Measurements from ENCODE around the gene OSBPL2. TPM values are rescaled to one million over a fixed set of nuclear protein-coding genes. Genes with fewer than 3 reads are reported as not detected.

Gene OSBPL2
- total and polyA plus RNA-seq, 2 experiments from 2014 or later, result 16.6 to 31.2 TPM

- peaks cover 12% of the 10 kb centered on the region for H3K4me1 ChIP-seq (ENCODE audit: insufficient read depth)
- peaks cover 41% of the 10 kb centered on the region for H3K27me3 ChIP-seq (ENCODE audit: insufficient read depth)
- no peak overlapping the region for H3K4me2 ChIP-seq
- DNase-seq (ENCODE audit: low spot score) (no peak), ATAC-seq (no peak)
- no peaks in the 10 kb centered on the region for H3F3A ChIP-seq (replicated peaks; ENCODE audit: low read depth)
- H3K9me2 ChIP-seq (ENCODE audit: insufficient read depth), result no peaks in the 10 kb centered on the region
- Mint-ChIP-seq H3K27ac (no peak overlapping the region), H3K4me1 (peaks cover 21% of the 10 kb centered on the region), H3K9me3 (no peaks in the 10 kb centered on the region), H3K27me3 (ENCODE audit: insufficient read depth, low read depth, poor library complexity) (peaks cover 33% of the 10 kb centered on the region), H3K4me3 (no peak overlapping the region), H3K36me3 (ENCODE audit: low read depth) (no peaks in the 10 kb centered on the region; the same call in 2 of the 3 replicates)
- TF ChIP-seq CREB1 (CRISPR knock-in tag; IDR thresholded peaks at IDR 0.05; ENCODE audit: low read depth), result no peak
- TF ChIP-seq, protein P1, sequence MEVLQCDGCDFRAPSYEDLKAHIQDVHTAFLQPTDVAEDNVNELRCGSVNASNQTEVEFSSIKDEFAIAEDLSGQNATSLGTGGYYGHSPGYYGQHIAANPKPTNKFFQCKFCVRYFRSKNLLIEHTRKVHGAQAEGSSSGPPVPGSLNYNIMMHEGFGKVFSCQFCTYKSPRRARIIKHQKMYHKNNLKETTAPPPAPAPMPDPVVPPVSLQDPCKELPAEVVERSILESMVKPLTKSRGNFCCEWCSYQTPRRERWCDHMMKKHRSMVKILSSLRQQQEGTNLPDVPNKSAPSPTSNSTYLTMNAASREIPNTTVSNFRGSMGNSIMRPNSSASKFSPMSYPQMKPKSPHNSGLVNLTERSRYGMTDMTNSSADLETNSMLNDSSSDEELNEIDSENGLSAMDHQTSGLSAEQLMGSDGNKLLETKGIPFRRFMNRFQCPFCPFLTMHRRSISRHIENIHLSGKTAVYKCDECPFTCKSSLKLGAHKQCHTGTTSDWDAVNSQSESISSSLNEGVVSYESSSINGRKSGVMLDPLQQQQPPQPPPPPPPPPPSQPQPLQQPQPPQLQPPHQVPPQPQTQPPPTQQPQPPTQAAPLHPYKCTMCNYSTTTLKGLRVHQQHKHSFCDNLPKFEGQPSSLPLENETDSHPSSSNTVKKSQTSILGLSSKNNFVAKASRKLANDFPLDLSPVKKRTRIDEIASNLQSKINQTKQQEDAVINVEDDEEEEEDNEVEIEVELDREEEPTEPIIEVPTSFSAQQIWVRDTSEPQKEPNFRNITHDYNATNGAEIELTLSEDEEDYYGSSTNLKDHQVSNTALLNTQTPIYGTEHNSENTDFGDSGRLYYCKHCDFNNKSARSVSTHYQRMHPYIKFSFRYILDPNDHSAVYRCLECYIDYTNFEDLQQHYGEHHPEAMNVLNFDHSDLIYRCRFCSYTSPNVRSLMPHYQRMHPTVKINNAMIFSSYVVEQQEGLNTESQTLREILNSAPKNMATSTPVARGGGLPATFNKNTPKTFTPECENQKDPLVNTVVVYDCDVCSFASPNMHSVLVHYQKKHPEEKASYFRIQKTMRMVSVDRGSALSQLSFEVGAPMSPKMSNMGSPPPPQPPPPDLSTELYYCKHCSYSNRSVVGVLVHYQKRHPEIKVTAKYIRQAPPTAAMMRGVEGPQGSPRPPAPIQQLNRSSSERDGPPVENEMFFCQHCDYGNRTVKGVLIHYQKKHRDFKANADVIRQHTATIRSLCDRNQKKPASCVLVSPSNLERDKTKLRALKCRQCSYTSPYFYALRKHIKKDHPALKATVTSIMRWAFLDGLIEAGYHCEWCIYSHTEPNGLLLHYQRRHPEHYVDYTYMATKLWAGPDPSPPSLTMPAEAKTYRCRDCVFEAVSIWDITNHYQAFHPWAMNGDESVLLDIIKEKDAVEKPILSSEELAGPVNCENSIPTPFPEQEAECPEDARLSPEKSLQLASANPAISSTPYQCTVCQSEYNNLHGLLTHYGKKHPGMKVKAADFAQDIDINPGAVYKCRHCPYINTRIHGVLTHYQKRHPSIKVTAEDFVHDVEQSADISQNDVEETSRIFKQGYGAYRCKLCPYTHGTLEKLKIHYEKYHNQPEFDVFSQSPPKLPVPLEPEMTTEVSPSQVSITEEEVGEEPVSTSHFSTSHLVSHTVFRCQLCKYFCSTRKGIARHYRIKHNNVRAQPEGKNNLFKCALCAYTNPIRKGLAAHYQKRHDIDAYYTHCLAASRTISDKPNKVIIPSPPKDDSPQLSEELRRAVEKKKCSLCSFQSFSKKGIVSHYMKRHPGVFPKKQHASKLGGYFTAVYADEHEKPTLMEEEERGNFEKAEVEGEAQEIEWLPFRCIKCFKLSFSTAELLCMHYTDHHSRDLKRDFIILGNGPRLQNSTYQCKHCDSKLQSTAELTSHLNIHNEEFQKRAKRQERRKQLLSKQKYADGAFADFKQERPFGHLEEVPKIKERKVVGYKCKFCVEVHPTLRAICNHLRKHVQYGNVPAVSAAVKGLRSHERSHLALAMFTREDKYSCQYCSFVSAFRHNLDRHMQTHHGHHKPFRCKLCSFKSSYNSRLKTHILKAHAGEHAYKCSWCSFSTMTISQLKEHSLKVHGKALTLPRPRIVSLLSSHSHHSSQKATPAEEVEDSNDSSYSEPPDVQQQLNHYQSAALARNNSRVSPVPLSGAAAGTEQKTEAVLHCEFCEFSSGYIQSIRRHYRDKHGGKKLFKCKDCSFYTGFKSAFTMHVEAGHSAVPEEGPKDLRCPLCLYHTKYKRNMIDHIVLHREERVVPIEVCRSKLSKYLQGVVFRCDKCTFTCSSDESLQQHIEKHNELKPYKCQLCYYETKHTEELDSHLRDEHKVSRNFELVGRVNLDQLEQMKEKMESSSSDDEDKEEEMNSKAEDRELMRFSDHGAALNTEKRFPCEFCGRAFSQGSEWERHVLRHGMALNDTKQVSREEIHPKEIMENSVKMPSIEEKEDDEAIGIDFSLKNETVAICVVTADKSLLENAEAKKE (CRISPR knock-in tag; IDR thresholded peaks at IDR 0.05), result no peak
- no peak for TF ChIP-seq NANOG (IDR thresholded peaks at IDR 0.05; ENCODE audit: borderline replicate concordance)
- no peak for TF ChIP-seq POLR2AphosphoS5 (IDR thresholded peaks at IDR 0.05; ENCODE audit: low read depth)
- TF ChIP-seq, protein P2, sequence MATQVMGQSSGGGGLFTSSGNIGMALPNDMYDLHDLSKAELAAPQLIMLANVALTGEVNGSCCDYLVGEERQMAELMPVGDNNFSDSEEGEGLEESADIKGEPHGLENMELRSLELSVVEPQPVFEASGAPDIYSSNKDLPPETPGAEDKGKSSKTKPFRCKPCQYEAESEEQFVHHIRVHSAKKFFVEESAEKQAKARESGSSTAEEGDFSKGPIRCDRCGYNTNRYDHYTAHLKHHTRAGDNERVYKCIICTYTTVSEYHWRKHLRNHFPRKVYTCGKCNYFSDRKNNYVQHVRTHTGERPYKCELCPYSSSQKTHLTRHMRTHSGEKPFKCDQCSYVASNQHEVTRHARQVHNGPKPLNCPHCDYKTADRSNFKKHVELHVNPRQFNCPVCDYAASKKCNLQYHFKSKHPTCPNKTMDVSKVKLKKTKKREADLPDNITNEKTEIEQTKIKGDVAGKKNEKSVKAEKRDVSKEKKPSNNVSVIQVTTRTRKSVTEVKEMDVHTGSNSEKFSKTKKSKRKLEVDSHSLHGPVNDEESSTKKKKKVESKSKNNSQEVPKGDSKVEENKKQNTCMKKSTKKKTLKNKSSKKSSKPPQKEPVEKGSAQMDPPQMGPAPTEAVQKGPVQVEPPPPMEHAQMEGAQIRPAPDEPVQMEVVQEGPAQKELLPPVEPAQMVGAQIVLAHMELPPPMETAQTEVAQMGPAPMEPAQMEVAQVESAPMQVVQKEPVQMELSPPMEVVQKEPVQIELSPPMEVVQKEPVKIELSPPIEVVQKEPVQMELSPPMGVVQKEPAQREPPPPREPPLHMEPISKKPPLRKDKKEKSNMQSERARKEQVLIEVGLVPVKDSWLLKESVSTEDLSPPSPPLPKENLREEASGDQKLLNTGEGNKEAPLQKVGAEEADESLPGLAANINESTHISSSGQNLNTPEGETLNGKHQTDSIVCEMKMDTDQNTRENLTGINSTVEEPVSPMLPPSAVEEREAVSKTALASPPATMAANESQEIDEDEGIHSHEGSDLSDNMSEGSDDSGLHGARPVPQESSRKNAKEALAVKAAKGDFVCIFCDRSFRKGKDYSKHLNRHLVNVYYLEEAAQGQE (IDR thresholded peaks at IDR 0.05; ENCODE audit: unreplicated experiment), result no peak
- no peak for TF ChIP-seq JUNB (IDR thresholded peaks at IDR 0.05; ENCODE audit: unreplicated experiment)
- no peak for TF ChIP-seq EZH2 (IDR thresholded peaks at IDR 0.05; ENCODE audit: low read depth, unreplicated experiment)
- TF ChIP-seq ETS1 (IDR thresholded peaks at IDR 0.05), result no peak
- H3K4me3 ChIP-seq, result no peak overlapping the region
- H3K36me3 ChIP-seq (ENCODE audit: insufficient read depth), result no peaks in the 10 kb centered on the region
- no peak overlapping the region for H2AFZ ChIP-seq
- H4K20me1 ChIP-seq (replicated peaks; ENCODE audit: insufficient read depth), result no peaks in the 10 kb centered on the region; the same call in 1 of the 2 replicates
- H3K27ac ChIP-seq (ENCODE audit: low read depth), result no peak overlapping the region
- H3K79me2 ChIP-seq (replicated peaks; ENCODE audit: insufficient read depth), result no peaks in the 10 kb centered on the region
These were observed 16.0 kb upstream of the OSBPL2 start for GRCh38 chr20:62222266-62222850.

Measured in GM23338 (cell line).